GM12878 (cell line): ENCODE measurements around the gene NHSL2. TPM values are rescaled to one million over a fixed set of nuclear protein-coding genes. Genes with fewer than 3 reads are reported as not detected.

Experiments used
- ATAC-seq: fragments of 200-7000 bp; cut with Tn5 transposase; 3 replicates; pipeline ENCODE4 v1.9.1; 2020; ENCODE audit warnings: mild to moderate bottlenecking, moderate library complexity
- BruUV-seq: library from RNA; stranded (reverse); fragments of 400-500 nt; replicated peaks from 2 replicates; lab custom pipeline; 2021; lab: Mats Ljungman, UMichigan
- CTCF ChIA-PET: fragments of 300-600 bp; sonication (Branson Sonifier 250); formaldehyde crosslinking; extraction: SDS; loops from one replicate; lab custom pipeline; 2021; ENCODE audit warnings: inconsistent platforms; lab: Yijun Ruan, JAX
- POLR2A ChIA-PET: fragments of 350-600 bp; formaldehyde crosslinking; extraction: SDS; loops from one replicate; lab custom pipeline; 2021; ENCODE audit warnings: inconsistent platforms; lab: Charles Lee
- RAD21 ChIA-PET: fragments of 300-600 bp; sonication (Branson Sonifier 250); formaldehyde crosslinking; loops from one replicate; lab custom pipeline; 2023; ENCODE audit warnings: antibody characterized with exemption; ENCODE audit not compliant: unreplicated experiment; lab: Charles Lee
- SMC1A ChIA-PET: fragments of 300-600 bp; sonication (Branson Sonifier 250); formaldehyde crosslinking; loops from one replicate; lab custom pipeline; 2023; ENCODE audit not compliant: unreplicated experiment, uncharacterized antibody; lab: Charles Lee
- DNase-seq: peaks from one replicate; pipeline ENCODE4 v3.0.0-alpha.2; 2011; ENCODE audit warnings: low read depth, low spot score
- FAIRE-seq: peaks from 3 replicates; lab custom pipeline; 2011; peaks lifted over from hg19 to GRCh38; lab: Jason Lieb, UNC
- H2AFZ ChIP-seq: 2 replicates; pipeline ENCODE4 v1.6.0; 2011; ENCODE audit warnings: low read depth, low read length, control low read depth; ENCODE audit not compliant: control insufficient read depth
- H3K27ac ChIP-seq: 2 replicates; pipeline ENCODE4 v1.5.1; 2011; ENCODE audit warnings: control low read depth; ENCODE audit not compliant: control insufficient read depth, insufficient read depth
- H3K27me3 ChIP-seq, 2 experiments: replicated peaks in 1 of 2; 2 replicates each; pipeline versions ENCODE4 v1.6.0 to v1.6.1; 2011; ENCODE audit warnings: low read length in 1 of 2; ENCODE audit not compliant: control insufficient read depth in 2 of 2, insufficient read depth in 2 of 2
- H3K36me3 ChIP-seq, 2 experiments: 2 replicates each; pipeline ENCODE4 v1.5.1; 2011; ENCODE audit warnings: low read length in 1 of 2; ENCODE audit not compliant: control insufficient read depth in 2 of 2, insufficient read depth in 2 of 2
- H3K4me1 ChIP-seq: 2 replicates; pipeline ENCODE4 v1.6.1; 2011; ENCODE audit warnings: mild to moderate bottlenecking, low read length, moderate library complexity, mixed read lengths; ENCODE audit not compliant: control insufficient read depth, insufficient read depth
- H3K4me2 ChIP-seq: 2 replicates; pipeline ENCODE4 v1.6.0; 2011; ENCODE audit warnings: control low read depth; ENCODE audit not compliant: control insufficient read depth, insufficient read depth
- H3K4me3 ChIP-seq: fragments of 200-600 bp; sonication (generic); 2 replicates; pipeline ENCODE4 v1.5.1; 2016
- H3K79me2 ChIP-seq: 2 replicates; pipeline ENCODE4 v1.6.0; 2011; ENCODE audit warnings: low read length; ENCODE audit not compliant: control insufficient read depth, insufficient read depth
- H3K9ac ChIP-seq: 2 replicates; pipeline ENCODE4 v1.8.0; 2011; ENCODE audit warnings: low read length, control low read depth, mixed read lengths; ENCODE audit not compliant: control insufficient read depth, insufficient read depth
- H3K9me3 ChIP-seq: replicated peaks from 3 replicates; pipeline ENCODE4 v1.5.1; 2011; ENCODE audit warnings: mild to moderate bottlenecking, low read length; ENCODE audit not compliant: control insufficient read depth, insufficient read depth
- H4K20me1 ChIP-seq: 2 replicates; pipeline ENCODE4 v1.6.0; 2011; ENCODE audit not compliant: control insufficient read depth, insufficient read depth
- BACH1 ChIP-seq: fragments of 450-650 bp; IDR thresholded peaks from 2 replicates; pipeline ENCODE4 v1.6.1; 2017; ENCODE audit warnings: mild to moderate bottlenecking, borderline replicate concordance
- NFYB ChIP-seq: IDR thresholded peaks from 2 replicates; pipeline ENCODE4 v1.6.1; 2011; ENCODE audit warnings: low read depth, mild to moderate bottlenecking, low read length, improper control_type of control experiment, moderate library complexity; ENCODE audit not compliant: insufficient read depth
- PAX5 ChIP-seq: IDR thresholded peaks from 2 replicates; pipeline ENCODE4 v1.6.1; 2011; ENCODE audit warnings: low read depth, low read length, borderline replicate concordance
- POLR2AphosphoS5 ChIP-seq: IDR thresholded peaks from 2 replicates; pipeline ENCODE4 v1.6.1; 2011; ENCODE audit warnings: mild to moderate bottlenecking, low read length, inconsistent platforms
- WGBS: methylation state at CpG from one replicate; pipeline ENCODE4 v1.1.6; 2016; ENCODE audit warnings: low lambda C conversion rate; ENCODE audit not compliant: insufficient replicate concordance, insufficient coverage; ENCODE audit errors: missing lambda C conversion rate; 5-methylcytosine and 5-hydroxymethylcytosine counted together
- in situ Hi-C: fragments of 300-500 bp; cut with MboI; formaldehyde crosslinking; loops from 9 replicates; pipeline ENCODE4 v1.14.3; 2018; ENCODE audit warnings: mixed read lengths
- intact Hi-C: fragments of 100-400 bp; cut with micrococcal nuclease; formaldehyde crosslinking; loops from one replicate; pipeline ENCODE4 v1.14.2; 2022; ENCODE audit not compliant: unreplicated experiment
- polyA plus RNA-seq, 11 experiments: library from polyadenylated mRNA; depleted of rRNA in 4 of 11; unstranded in 6 of 11; stranded (reverse) in 5 of 11; fragments of >200 nt; fragmentation: Nextera tagmentation in 4 of 11; fragmentation: Illumina TruSeq in 1 of 11; extraction: Ambion mirVana in 4 of 11; extraction: Trizol in 1 of 11; gene quantifications; 1 replicate in 1 of 11; 2 replicates in 10 of 11; pipeline versions ENCODE4 v1.2.1 to v1.2.3, GENCODE V29; 2011 to 2016; ENCODE audit warnings: inconsistent platforms in 2 of 11, missing spikeins in 2 of 11, low read depth in 1 of 11
- total RNA-seq, 4 experiments: library from RNA; depleted of rRNA in 3 of 4; stranded (reverse); fragments of >200 nt in 3 of 4; fragmentation: Illumina TruSeq in 1 of 4; extraction: Trizol in 1 of 4; gene quantifications; 2 replicates each; pipeline versions ENCODE4 v1.2.1 to v1.2.3, GENCODE V29; 2013 to 2021
- TF ChIP-seq, protein P1 (sequence below): fragments of 450-650 bp; IDR thresholded peaks from 2 replicates; pipeline ENCODE4 v1.6.1; 2017; ENCODE audit warnings: low read depth, mild to moderate bottlenecking, moderate library complexity
- TF ChIP-seq, protein P2 (sequence below): IDR thresholded peaks from 2 replicates; pipeline ENCODE4 v1.6.1; 2012; ENCODE audit warnings: improper control_type of control experiment, low read depth, low read length; ENCODE audit not compliant: insufficient replicate concordance
- TF ChIP-seq, protein P3 (sequence below): IDR thresholded peaks from 2 replicates; pipeline ENCODE4 v1.6.1; 2012; ENCODE audit warnings: low read depth, low read length, improper control_type of control experiment
- TF ChIP-seq, protein P4 (sequence below): IDR thresholded peaks from 2 replicates; pipeline ENCODE4 v1.6.1; 2012; ENCODE audit warnings: low read depth, low read length, improper control_type of control experiment

Gene NHSL2
- total and polyA plus RNA-seq, 10 of the 15 experiments (the other 5 are each of a cell fraction or from before 2014, with no cell fraction given), result 0.05 to 0.53 (median 0.07) TPM; not detected in 2

DNA sequence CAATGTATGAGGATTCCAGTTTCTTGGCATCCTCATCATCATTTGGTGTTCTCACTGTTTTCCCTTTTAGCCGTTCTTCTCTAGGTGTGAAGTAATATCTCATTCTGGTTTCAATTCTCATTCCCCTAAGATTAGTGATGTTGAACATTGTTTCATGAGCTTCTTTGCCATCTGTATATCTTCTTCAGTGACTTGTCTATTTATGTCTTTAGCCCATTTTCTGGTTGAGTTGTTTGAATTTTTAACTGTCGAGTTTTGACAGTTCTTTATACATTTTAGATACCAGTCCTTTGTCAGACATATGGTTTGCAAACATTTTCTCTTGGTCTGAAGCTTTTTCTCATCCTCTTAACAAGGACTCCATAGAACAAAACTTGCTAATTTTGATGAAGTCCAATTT is 101.1 kb downstream of the NHSL2 start:
- Histone ChIP-seq H3K27me3 (no peaks in the 10 kb centered on the region), H3K4me2 (no peak overlapping the region), H3K79me2 (no peaks in the 10 kb centered on the region), H3K4me3 (no peak overlapping the region), H3K9me3 (no peaks in the 10 kb centered on the region), H3K4me1 (no peaks in the 10 kb centered on the region), H4K20me1 (no peaks in the 10 kb centered on the region), H3K27ac (no peak overlapping the region), H3K9ac (no peak overlapping the region), H3K36me3 (no peaks in the 10 kb centered on the region), H2AFZ (no peak overlapping the region)
- SMC1A ChIA-PET, result no interaction called here
- in situ Hi-C loops, result no loop called here
- CTCF ChIA-PET, result interaction anchor here (2.5 to 3.6 kb wide), 2 partner anchors 11 to 115 kb away, joined by 10 to 25 read pairs; no protein-coding TSS in a partner anchor
- 45% methylated on average over 2 of the region's 2 CpGs for WGBS
- TF ChIP-seq POLR2AphosphoS5 (no peak), PAX5 (no peak)
- no TSS peak for BruUV-seq
- ATAC-seq, result no peak
- RAD21 ChIA-PET, result no interaction called here
- intact Hi-C loops, result no loop called here
- no peak for DNase-seq
- POLR2A ChIA-PET, result no interaction called here
- no peak for FAIRE-seq

DNA sequence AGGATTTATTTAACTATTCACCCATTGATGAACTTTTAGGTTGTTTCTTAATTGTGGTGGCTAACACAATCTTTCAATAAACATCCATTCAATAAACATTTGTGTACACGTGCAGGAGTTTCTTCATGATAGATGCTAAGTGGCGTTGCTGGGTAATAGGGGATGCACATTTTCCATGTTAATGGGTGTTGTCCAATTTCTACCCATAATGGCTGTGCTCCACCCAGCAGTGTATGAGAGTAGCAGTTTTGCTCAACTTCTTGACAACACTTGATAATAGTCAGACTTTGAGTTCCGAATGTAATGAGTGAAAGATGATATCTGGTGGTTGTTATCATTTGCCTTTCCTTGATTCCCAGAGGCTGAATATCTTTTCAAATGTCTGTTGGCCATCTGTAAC is 104.7 kb downstream of the NHSL2 start:
- no peak overlapping the region for H3K27ac ChIP-seq
- ChIA-PET CTCF (no interaction called here), SMC1A (no interaction called here), POLR2A (no interaction called here), RAD21 (no interaction called here)
- H2AFZ ChIP-seq, result no peak overlapping the region
- FAIRE-seq (no peak), DNase-seq (no peak), ATAC-seq (no peak)
- WGBS, result 37% methylated on average over 3 of the region's 3 CpGs
- H3K9ac ChIP-seq, result no peak overlapping the region
- no peak overlapping the region for H3K4me3 ChIP-seq
- no peaks in the 10 kb centered on the region for H4K20me1 ChIP-seq
- no peak overlapping the region for H3K4me2 ChIP-seq
- in situ Hi-C loops, result no loop called here
- no peaks in the 10 kb centered on the region for H3K27me3 ChIP-seq
- peaks cover 2% of the 10 kb centered on the region for H3K4me1 ChIP-seq
- intact Hi-C loops, result no loop called here
- no peaks in the 10 kb centered on the region for H3K36me3 ChIP-seq
- no peaks in the 10 kb centered on the region for H3K79me2 ChIP-seq
- no TSS peak for BruUV-seq
- no peaks in the 10 kb centered on the region for H3K9me3 ChIP-seq
- TF ChIP-seq, protein P1, sequence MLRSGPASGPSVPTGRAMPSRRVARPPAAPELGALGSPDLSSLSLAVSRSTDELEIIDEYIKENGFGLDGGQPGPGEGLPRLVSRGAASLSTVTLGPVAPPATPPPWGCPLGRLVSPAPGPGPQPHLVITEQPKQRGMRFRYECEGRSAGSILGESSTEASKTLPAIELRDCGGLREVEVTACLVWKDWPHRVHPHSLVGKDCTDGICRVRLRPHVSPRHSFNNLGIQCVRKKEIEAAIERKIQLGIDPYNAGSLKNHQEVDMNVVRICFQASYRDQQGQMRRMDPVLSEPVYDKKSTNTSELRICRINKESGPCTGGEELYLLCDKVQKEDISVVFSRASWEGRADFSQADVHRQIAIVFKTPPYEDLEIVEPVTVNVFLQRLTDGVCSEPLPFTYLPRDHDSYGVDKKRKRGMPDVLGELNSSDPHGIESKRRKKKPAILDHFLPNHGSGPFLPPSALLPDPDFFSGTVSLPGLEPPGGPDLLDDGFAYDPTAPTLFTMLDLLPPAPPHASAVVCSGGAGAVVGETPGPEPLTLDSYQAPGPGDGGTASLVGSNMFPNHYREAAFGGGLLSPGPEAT, result no peak
- TF ChIP-seq, protein P2, sequence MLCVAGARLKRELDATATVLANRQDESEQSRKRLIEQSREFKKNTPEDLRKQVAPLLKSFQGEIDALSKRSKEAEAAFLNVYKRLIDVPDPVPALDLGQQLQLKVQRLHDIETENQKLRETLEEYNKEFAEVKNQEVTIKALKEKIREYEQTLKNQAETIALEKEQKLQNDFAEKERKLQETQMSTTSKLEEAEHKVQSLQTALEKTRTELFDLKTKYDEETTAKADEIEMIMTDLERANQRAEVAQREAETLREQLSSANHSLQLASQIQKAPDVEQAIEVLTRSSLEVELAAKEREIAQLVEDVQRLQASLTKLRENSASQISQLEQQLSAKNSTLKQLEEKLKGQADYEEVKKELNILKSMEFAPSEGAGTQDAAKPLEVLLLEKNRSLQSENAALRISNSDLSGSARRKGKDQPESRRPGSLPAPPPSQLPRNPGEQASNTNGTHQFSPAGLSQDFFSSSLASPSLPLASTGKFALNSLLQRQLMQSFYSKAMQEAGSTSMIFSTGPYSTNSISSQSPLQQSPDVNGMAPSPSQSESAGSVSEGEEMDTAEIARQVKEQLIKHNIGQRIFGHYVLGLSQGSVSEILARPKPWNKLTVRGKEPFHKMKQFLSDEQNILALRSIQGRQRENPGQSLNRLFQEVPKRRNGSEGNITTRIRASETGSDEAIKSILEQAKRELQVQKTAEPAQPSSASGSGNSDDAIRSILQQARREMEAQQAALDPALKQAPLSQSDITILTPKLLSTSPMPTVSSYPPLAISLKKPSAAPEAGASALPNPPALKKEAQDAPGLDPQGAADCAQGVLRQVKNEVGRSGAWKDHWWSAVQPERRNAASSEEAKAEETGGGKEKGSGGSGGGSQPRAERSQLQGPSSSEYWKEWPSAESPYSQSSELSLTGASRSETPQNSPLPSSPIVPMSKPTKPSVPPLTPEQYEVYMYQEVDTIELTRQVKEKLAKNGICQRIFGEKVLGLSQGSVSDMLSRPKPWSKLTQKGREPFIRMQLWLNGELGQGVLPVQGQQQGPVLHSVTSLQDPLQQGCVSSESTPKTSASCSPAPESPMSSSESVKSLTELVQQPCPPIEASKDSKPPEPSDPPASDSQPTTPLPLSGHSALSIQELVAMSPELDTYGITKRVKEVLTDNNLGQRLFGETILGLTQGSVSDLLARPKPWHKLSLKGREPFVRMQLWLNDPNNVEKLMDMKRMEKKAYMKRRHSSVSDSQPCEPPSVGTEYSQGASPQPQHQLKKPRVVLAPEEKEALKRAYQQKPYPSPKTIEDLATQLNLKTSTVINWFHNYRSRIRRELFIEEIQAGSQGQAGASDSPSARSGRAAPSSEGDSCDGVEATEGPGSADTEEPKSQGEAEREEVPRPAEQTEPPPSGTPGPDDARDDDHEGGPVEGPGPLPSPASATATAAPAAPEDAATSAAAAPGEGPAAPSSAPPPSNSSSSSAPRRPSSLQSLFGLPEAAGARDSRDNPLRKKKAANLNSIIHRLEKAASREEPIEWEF, result no peak
- TF ChIP-seq, protein P3, sequence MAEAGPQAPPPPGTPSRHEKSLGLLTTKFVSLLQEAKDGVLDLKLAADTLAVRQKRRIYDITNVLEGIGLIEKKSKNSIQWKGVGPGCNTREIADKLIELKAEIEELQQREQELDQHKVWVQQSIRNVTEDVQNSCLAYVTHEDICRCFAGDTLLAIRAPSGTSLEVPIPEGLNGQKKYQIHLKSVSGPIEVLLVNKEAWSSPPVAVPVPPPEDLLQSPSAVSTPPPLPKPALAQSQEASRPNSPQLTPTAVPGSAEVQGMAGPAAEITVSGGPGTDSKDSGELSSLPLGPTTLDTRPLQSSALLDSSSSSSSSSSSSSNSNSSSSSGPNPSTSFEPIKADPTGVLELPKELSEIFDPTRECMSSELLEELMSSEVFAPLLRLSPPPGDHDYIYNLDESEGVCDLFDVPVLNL, result no peak
- TF ChIP-seq BACH1 (no peak), NFYB (no peak)
- TF ChIP-seq, protein P4, sequence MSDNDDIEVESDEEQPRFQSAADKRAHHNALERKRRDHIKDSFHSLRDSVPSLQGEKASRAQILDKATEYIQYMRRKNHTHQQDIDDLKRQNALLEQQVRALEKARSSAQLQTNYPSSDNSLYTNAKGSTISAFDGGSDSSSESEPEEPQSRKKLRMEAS, result no peak
